Trophoblast cell (in vitro differentiated cells and primary cell): Measurements from ENCODE around the gene SYNGR2.

Experiments used
- DNase-seq, 2 donors: peaks; one replicate each; pipeline ENCODE4 v3.0.0-alpha.2; 2016
- H2AFZ ChIP-seq: 2 replicates; pipeline ENCODE4 v1.6.1; 2013; ENCODE audit warnings: low read length, moderate library complexity, mild to moderate bottlenecking; ENCODE audit not compliant: insufficient read depth, poor library complexity
- H2AK5ac ChIP-seq: 2 replicates; pipeline ENCODE4 v1.6.1; 2013; ENCODE audit warnings: mild to moderate bottlenecking, low read length
- H2BK120ac ChIP-seq: 2 replicates; pipeline ENCODE4 v1.6.1; 2013; ENCODE audit warnings: low read length, mild to moderate bottlenecking, moderate library complexity; ENCODE audit not compliant: insufficient read depth, poor library complexity
- H2BK12ac ChIP-seq: 2 replicates; pipeline ENCODE4 v1.6.1; 2013; ENCODE audit warnings: mild to moderate bottlenecking, low read length, moderate library complexity
- H2BK5ac ChIP-seq: 2 replicates; pipeline ENCODE4 v1.6.1; 2013; ENCODE audit warnings: low read length, low read depth, moderate library complexity, mild to moderate bottlenecking; ENCODE audit not compliant: poor library complexity
- H3K14ac ChIP-seq: 2 replicates; pipeline ENCODE4 v1.6.1; 2013; ENCODE audit warnings: mild to moderate bottlenecking, low read length
- H3K18ac ChIP-seq: 2 replicates; pipeline ENCODE4 v1.6.1; 2013; ENCODE audit warnings: mild to moderate bottlenecking, low read length
- H3K23ac ChIP-seq: 2 replicates; pipeline ENCODE4 v1.6.1; 2013; ENCODE audit warnings: low read length
- H3K27ac ChIP-seq: 2 replicates; pipeline ENCODE4 v1.5.1; 2013; ENCODE audit warnings: low read depth, mild to moderate bottlenecking, inconsistent platforms, low read length, moderate library complexity
- H3K27me3 ChIP-seq: 2 replicates; pipeline ENCODE4 v1.6.1; 2013; ENCODE audit warnings: inconsistent platforms, mild to moderate bottlenecking, low read length, moderate library complexity; ENCODE audit not compliant: insufficient read depth
- H3K36me3 ChIP-seq, 2 experiments: 1 replicate in 1 of 2; 2 replicates in 1 of 2; pipeline ENCODE4 v1.6.1; 2013; ENCODE audit warnings: low read length in 2 of 2, mild to moderate bottlenecking in 2 of 2, moderate library complexity in 1 of 2; ENCODE audit not compliant: insufficient read depth in 2 of 2, control insufficient read depth in 1 of 2
- H3K4ac ChIP-seq: 2 replicates; pipeline ENCODE4 v1.6.1; 2013; ENCODE audit warnings: low read depth, mild to moderate bottlenecking, low read length, moderate library complexity
- H3K4me1 ChIP-seq, 2 experiments: 1 replicate in 1 of 2; 2 replicates in 1 of 2; pipeline ENCODE4 v1.6.1; 2013; ENCODE audit warnings: low read length in 2 of 2, mild to moderate bottlenecking in 2 of 2, moderate library complexity in 1 of 2; ENCODE audit not compliant: insufficient read depth in 2 of 2, control insufficient read depth in 1 of 2
- H3K4me2 ChIP-seq: 2 replicates; pipeline ENCODE4 v1.6.1; 2013; ENCODE audit warnings: inconsistent platforms, mild to moderate bottlenecking, low read length, moderate library complexity
- H3K4me3 ChIP-seq: 2 replicates; pipeline ENCODE4 v1.5.1; 2013; ENCODE audit warnings: mild to moderate bottlenecking, low read depth, low read length, inconsistent platforms
- H3K79me1 ChIP-seq: one replicate; pipeline ENCODE4 v1.6.1; 2013; ENCODE audit warnings: low read length
- H3K79me2 ChIP-seq: 2 replicates; pipeline ENCODE4 v1.6.1; 2013; ENCODE audit warnings: low read length, mild to moderate bottlenecking; ENCODE audit not compliant: control insufficient read depth, insufficient read depth, poor library complexity
- H3K9ac ChIP-seq: 2 replicates; pipeline ENCODE4 v1.6.1; 2013; ENCODE audit warnings: mild to moderate bottlenecking, low read length
- H3K9me3 ChIP-seq: 2 replicates; pipeline ENCODE4 v1.6.1; 2013; ENCODE audit warnings: low read depth, mild to moderate bottlenecking, control low read depth, inconsistent platforms, low read length; ENCODE audit not compliant: insufficient read depth
- H4K12ac ChIP-seq: 2 replicates; pipeline ENCODE4 v1.6.1; 2013; ENCODE audit warnings: low read depth, mild to moderate bottlenecking, low read length, moderate library complexity
- H4K8ac ChIP-seq: 2 replicates; pipeline ENCODE4 v1.6.1; 2013; ENCODE audit warnings: low read depth, mild to moderate bottlenecking, low read length, moderate library complexity
- H4K91ac ChIP-seq: one replicate; pipeline ENCODE4 v1.6.1; 2013; ENCODE audit warnings: low read depth, mild to moderate bottlenecking, low read length, moderate library complexity
- WGBS: extraction: QIAGEN DNeasy Blood & Tissue Kit; methylation state at CpG from one replicate; pipeline ENCODE4 v1.1.7; 2013; ENCODE audit warnings: missing lambda C conversion rate; ENCODE audit not compliant: insufficient read length, insufficient coverage; ENCODE audit errors: extremely low coverage; 5-methylcytosine and 5-hydroxymethylcytosine counted together

Gene SYNGR2

DNA sequence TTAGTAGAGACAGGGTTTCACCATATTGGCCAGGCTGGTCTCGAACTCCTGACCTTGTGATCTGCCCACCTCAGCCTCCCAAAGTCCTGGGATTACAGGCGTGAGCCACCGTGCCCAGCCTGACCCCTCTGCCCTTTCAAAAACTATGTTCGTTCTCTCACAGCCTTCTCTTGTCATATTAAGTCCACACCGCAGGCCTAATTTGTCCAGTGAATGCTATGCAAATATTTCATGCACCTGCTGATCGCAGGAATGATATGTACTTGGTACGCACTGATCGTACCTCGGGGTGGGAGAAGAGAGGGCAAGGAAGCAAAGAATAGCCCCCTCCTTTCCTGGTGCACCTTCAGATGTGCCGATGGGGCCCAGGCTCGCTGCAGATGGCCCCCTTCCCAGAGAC, 42.7 kb downstream of the SYNGR2 start:
- H3K36me3 ChIP-seq: no peaks in the 10 kb centered on the region
- no peak overlapping the region for H3K9ac ChIP-seq
- H2AFZ ChIP-seq: no peak overlapping the region

DNA sequence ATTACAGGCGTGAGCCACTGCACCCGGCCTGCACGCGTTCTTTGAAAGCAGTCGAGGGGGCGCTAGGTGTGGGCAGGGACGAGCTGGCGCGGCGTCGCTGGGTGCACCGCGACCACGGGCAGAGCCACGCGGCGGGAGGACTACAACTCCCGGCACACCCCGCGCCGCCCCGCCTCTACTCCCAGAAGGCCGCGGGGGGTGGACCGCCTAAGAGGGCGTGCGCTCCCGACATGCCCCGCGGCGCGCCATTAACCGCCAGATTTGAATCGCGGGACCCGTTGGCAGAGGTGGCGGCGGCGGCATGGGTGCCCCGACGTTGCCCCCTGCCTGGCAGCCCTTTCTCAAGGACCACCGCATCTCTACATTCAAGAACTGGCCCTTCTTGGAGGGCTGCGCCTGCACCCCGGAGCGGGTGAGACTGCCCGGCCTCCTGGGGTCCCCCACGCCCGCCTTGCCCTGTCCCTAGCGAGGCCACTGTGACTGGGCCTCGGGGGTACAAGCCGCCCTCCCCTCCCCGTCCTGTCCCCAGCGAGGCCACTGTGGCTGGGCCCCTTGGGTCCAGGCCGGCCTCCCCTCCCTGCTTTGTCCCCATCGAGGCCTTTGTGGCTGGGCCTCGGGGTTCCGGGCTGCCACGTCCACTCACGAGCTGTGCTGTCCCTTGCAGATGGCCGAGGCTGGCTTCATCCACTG, 45.8 kb downstream of the SYNGR2 start, which contains the start of gene BIRC5:
Gene BIRC5, plus strand, starts transcription at position 238 of the 690 bp plus-strand sequence. Its CDS starts 64 bp downstream, at position 302.
- no CpG with 5 or more reads among the region's 60 CpGs for WGBS

More for the DNA sequence above, 42.7 kb downstream of the SYNGR2 start:
- Histone ChIP-seq H2BK12ac (no peak overlapping the region), H3K79me1 (peaks cover 4% of the 10 kb centered on the region), H3K27ac (no peak overlapping the region), H4K12ac (no peak overlapping the region), H2BK120ac (no peak overlapping the region), H2AK5ac (no peak overlapping the region), H3K4me1 (peaks cover 5 to 6% of the 10 kb centered on the region in 2 experiments), H3K14ac (no peak overlapping the region), H4K91ac (no peak overlapping the region), H3K18ac (no peak overlapping the region), H2BK5ac (no peak overlapping the region), H3K79me2 (peaks cover 7% of the 10 kb centered on the region), H3K9me3 (no peaks in the 10 kb centered on the region), H3K4me2 (no peak overlapping the region), H3K4me3 (no peak overlapping the region), H4K8ac (no peak overlapping the region), H3K4ac (no peak overlapping the region), H3K23ac (no peak overlapping the region), H3K27me3 (no peaks in the 10 kb centered on the region)
- DNase-seq: peak in 1 of 2 donors; percentile 46
- WGBS: no CpG with 5 or more reads among the region's 11 CpGs

GRCh38 chr17:78214706-78215061, 46.3 kb downstream of the SYNGR2 start:
- Histone ChIP-seq H3K79me2 (peaks cover 7% of the 10 kb centered on the region), H3K79me1 (peaks cover 4% of the 10 kb centered on the region), H3K36me3 (peaks cover 15% of the 10 kb centered on the region in 2 experiments), H2BK120ac (peak overlapping the region; percentile 8), H3K4me1 (peaks cover 5 to 6% of the 10 kb centered on the region in 2 experiments), H2AFZ (peak overlapping the region; percentile 87), H3K4me2 (peak overlapping the region; percentile 45), H3K4ac (peak overlapping the region; percentile 95), H3K27ac (no peak overlapping the region), H3K9me3 (no peaks in the 10 kb centered on the region), H2BK5ac (no peak overlapping the region), H3K9ac (peak overlapping the region; percentile 45), H4K8ac (peak overlapping the region; percentile 82), H4K91ac (peak overlapping the region; percentile 85), H3K4me3 (peak overlapping the region; percentile 77), H2BK12ac (no peak overlapping the region), H3K18ac (peak overlapping the region; percentile 55), H3K14ac (peak overlapping the region; percentile 82), H2AK5ac (no peak overlapping the region), H3K27me3 (no peaks in the 10 kb centered on the region), H4K12ac (peak overlapping the region; percentile 29), H3K23ac (no peak overlapping the region)
- WGBS: no CpG with 5 or more reads among the region's 5 CpGs
- peak in 1 of 2 donors; percentile 7 for DNase-seq

More for the DNA sequence above, 45.8 kb downstream of the SYNGR2 start, which contains the start of gene BIRC5:
- H3K4ac ChIP-seq: peak within 1 kb of the TSS; percentile 95
- H2BK120ac ChIP-seq: peak within 1 kb of the TSS; percentile 8
- H3K27ac ChIP-seq: no peak within 1 kb of the TSS
- H3K4me2 ChIP-seq: peak within 1 kb of the TSS; percentile 45
- no peaks in the 10 kb centered on the region for H3K9me3 ChIP-seq
- peaks cover 7% of the 10 kb centered on the region for H3K79me2 ChIP-seq
- H3K27me3 ChIP-seq: no peaks in the 10 kb centered on the region
- H3K4me3 ChIP-seq: peak within 1 kb of the TSS; percentile 77
- H3K14ac ChIP-seq: peak within 1 kb of the TSS; percentile 82
- no peak within 1 kb of the TSS for H2BK12ac ChIP-seq
- H3K4me1 ChIP-seq: peaks cover 5 to 6% of the 10 kb centered on the region in 2 experiments
- peak; percentile 83 to 93 for DNase-seq
- H3K23ac ChIP-seq: no peak within 1 kb of the TSS
- H2AK5ac ChIP-seq: peak within 1 kb of the TSS; percentile 24
- peak within 1 kb of the TSS; percentile 55 for H3K18ac ChIP-seq
- H4K12ac ChIP-seq: peak within 1 kb of the TSS; percentile 29
- peak within 1 kb of the TSS; percentile 87 for H2AFZ ChIP-seq
- peaks cover 10 to 11% of the 10 kb centered on the region in 2 experiments for H3K36me3 ChIP-seq
- H3K79me1 ChIP-seq: peaks cover 4% of the 10 kb centered on the region
- H4K91ac ChIP-seq: peak within 1 kb of the TSS; percentile 85
- peak within 1 kb of the TSS; percentile 82 for H4K8ac ChIP-seq
- peak within 1 kb of the TSS; percentile 45 for H3K9ac ChIP-seq
- H2BK5ac ChIP-seq: peak within 1 kb of the TSS; percentile 63

GRCh38 chr17:78219396-78220150, 51.2 kb downstream of the SYNGR2 start:
- H3K4me3 ChIP-seq: no peak overlapping the region
- H2BK120ac ChIP-seq: no peak overlapping the region
- H4K12ac ChIP-seq: no peak overlapping the region
- H3K14ac ChIP-seq: no peak overlapping the region
- no peak overlapping the region for H3K4me2 ChIP-seq
- H3K79me1 ChIP-seq: no peaks in the 10 kb centered on the region
- no peak overlapping the region for H3K27ac ChIP-seq
- peaks cover 35 to 42% of the 10 kb centered on the region in 2 experiments for H3K36me3 ChIP-seq
- H3K9ac ChIP-seq: no peak overlapping the region
- H2AK5ac ChIP-seq: no peak overlapping the region
- no peak overlapping the region for H3K23ac ChIP-seq
- peaks cover 3% of the 10 kb centered on the region for H3K79me2 ChIP-seq
- H2BK5ac ChIP-seq: no peak overlapping the region
- no peak overlapping the region for H2BK12ac ChIP-seq
- no peak overlapping the region for H3K18ac ChIP-seq
- no peak overlapping the region for H2AFZ ChIP-seq
- no peaks in the 10 kb centered on the region for H3K27me3 ChIP-seq
- no CpG with 5 or more reads among the region's 11 CpGs for WGBS
- DNase-seq: no peak
- no peak overlapping the region for H3K4ac ChIP-seq
- H3K9me3 ChIP-seq: no peaks in the 10 kb centered on the region
- no peak overlapping the region for H4K91ac ChIP-seq
- H4K8ac ChIP-seq: no peak overlapping the region
- peaks cover 4 to 5% of the 10 kb centered on the region in 2 experiments for H3K4me1 ChIP-seq
